ENCODE results near the gene CXorf65.

DNA sequence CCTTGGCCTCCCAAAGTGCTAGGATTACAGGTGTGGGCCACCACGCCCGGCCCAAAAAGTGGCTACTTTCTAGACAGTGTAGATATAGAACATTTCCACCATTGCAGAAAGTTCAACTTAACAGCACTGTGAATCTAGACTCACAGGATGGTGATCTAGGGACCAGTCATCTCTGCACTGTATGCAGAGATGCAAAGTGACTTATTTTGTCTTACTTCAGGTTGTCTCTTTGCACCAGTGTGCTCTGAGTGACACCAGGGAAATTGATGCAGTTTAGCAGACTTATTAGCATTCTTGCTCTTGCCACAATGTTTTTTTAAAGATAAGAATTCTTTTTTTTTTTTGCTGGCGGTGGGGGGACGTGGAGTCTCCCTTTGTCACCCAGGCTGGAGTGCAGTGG, 23.7 kb downstream of the CXorf65 start:
- TF ChIP-seq, protein P1, sequence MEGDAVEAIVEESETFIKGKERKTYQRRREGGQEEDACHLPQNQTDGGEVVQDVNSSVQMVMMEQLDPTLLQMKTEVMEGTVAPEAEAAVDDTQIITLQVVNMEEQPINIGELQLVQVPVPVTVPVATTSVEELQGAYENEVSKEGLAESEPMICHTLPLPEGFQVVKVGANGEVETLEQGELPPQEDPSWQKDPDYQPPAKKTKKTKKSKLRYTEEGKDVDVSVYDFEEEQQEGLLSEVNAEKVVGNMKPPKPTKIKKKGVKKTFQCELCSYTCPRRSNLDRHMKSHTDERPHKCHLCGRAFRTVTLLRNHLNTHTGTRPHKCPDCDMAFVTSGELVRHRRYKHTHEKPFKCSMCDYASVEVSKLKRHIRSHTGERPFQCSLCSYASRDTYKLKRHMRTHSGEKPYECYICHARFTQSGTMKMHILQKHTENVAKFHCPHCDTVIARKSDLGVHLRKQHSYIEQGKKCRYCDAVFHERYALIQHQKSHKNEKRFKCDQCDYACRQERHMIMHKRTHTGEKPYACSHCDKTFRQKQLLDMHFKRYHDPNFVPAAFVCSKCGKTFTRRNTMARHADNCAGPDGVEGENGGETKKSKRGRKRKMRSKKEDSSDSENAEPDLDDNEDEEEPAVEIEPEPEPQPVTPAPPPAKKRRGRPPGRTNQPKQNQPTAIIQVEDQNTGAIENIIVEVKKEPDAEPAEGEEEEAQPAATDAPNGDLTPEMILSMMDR (IDR thresholded peaks at IDR 0.05): no peak
- no peak for TF ChIP-seq POLR2A (IDR thresholded peaks at IDR 0.05)

Measured in upper lobe of left lung (tissue), 4 donors.